ENCODE results near the gene MXRA8. TPM values are rescaled to one million over a fixed set of nuclear protein-coding genes. Genes with fewer than 3 reads are reported as not detected.

The MXRA8 gene
- total and polyA plus RNA-seq, 2 donors (not counting 3 experiments of a cell fraction or from before 2014, with no cell fraction given) = 0.82 to 1.9 TPM

DNA sequence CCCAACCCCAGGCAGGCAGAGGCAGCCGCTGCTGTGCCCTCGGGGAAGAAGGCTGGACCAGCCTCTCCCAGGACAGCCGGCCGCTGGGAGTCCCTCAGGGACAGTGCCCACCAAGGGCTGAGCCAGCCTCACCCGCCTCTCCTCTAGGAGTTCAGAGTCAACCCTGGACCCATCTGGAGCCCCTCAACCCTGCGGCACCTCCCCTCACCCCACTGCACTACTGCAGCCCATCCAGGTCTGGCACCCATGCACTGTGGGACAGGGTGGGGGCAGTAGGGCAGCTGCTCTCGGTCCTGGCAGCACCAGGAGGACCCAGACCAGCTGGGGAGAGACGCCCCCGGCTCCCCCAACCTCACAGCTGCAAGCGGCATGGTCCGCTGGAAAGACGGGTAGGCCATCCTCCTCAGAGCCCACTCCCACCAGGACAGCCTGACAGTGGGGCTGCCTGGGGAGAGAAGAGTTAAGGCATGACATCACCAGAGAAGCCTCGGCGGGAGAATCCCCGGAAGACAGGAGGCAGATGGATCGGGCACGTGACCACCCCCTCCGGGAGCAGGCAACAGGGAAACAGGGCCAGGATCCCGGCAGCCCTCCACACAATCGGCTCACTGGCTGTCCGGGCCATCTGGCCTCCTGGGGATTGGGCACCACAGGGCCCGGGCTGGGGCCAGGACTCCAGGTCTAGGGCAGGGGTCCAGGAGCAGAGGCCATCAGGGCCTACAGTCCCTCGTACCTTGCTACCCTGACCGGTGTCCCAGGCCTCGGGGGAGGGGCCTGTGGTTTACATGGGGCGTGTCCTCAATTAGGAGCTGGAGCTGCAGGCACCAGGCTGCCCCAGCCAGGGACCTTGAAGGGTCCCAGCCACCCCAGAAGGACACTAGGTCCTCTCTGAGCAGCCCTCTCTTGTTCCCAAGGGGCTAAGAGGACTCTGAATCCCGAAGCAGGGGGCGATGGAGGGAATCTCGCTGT is 53.7 kb downstream of the MXRA8 start:
- no peaks in the 10 kb centered on the region for H3K27me3 ChIP-seq (ENCODE audit: control insufficient read depth in 2 of 2, insufficient read depth in 2 of 2, low read length in 2 of 2)
- no peaks in the 10 kb centered on the region for H4K20me1 ChIP-seq (replicated peaks; ENCODE audit: control insufficient read depth, extremely low read depth, insufficient read depth, low read length)
- intact Hi-C loops (cut with micrococcal nuclease) (loop anchor here (5.0 kb wide), 1 partner anchor 182 kb away; no protein-coding TSS in a partner anchor), dilution Hi-C loops (cut with MboI; ENCODE audit: extremely low pct_ligation_motif_present, low sequenced_read_pairs) (no loop called here)
- no peak overlapping the region for H3K4me3 ChIP-seq (replicated peaks in 1 of 3; ENCODE audit: insufficient read depth in 1 of 3, low read depth in 1 of 3, low read length in 3 of 3)
- no peaks in the 10 kb centered on the region for H3K79me2 ChIP-seq (ENCODE audit: control insufficient read depth, insufficient read depth, low read length)
- no peak overlapping the region for H3K4me2 ChIP-seq (ENCODE audit: insufficient read depth, low read length)
- H3K36me3 ChIP-seq (ENCODE audit: control insufficient read depth in 2 of 2, extremely low read depth in 1 of 2, insufficient read depth in 2 of 2, low read length in 2 of 2) = no peaks in the 10 kb centered on the region
- TF ChIP-seq, protein P1, sequence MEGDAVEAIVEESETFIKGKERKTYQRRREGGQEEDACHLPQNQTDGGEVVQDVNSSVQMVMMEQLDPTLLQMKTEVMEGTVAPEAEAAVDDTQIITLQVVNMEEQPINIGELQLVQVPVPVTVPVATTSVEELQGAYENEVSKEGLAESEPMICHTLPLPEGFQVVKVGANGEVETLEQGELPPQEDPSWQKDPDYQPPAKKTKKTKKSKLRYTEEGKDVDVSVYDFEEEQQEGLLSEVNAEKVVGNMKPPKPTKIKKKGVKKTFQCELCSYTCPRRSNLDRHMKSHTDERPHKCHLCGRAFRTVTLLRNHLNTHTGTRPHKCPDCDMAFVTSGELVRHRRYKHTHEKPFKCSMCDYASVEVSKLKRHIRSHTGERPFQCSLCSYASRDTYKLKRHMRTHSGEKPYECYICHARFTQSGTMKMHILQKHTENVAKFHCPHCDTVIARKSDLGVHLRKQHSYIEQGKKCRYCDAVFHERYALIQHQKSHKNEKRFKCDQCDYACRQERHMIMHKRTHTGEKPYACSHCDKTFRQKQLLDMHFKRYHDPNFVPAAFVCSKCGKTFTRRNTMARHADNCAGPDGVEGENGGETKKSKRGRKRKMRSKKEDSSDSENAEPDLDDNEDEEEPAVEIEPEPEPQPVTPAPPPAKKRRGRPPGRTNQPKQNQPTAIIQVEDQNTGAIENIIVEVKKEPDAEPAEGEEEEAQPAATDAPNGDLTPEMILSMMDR (IDR thresholded peaks at IDR 0.05; ENCODE audit: extremely low read depth in 1 of 2, insufficient read depth in 1 of 2, low read depth in 1 of 2, low read length in 2 of 2) = no peak
- TF ChIP-seq EZH2 (IDR thresholded peaks at IDR 0.05; ENCODE audit: borderline replicate concordance, low read depth, low read length, severe bottlenecking) = no peak
- TF ChIP-seq GATA2 (IDR thresholded peaks at IDR 0.05; ENCODE audit: insufficient read depth, insufficient read length, low read depth, low read length) = no peak
- TF ChIP-seq, protein P2, sequence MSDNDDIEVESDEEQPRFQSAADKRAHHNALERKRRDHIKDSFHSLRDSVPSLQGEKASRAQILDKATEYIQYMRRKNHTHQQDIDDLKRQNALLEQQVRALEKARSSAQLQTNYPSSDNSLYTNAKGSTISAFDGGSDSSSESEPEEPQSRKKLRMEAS (IDR thresholded peaks at IDR 0.05; ENCODE audit: insufficient read depth, insufficient read length) = no peak
- no peak for TF ChIP-seq POLR2A (IDR thresholded peaks at IDR 0.05; ENCODE audit: low read depth, low read length)
- no peak for TF ChIP-seq MYC (IDR thresholded peaks at IDR 0.05; ENCODE audit: low read depth, low read length)
- TF ChIP-seq FOS (IDR thresholded peaks at IDR 0.05; ENCODE audit: borderline replicate concordance, insufficient read depth, low read length) = no peak
- no peak for TF ChIP-seq JUN (IDR thresholded peaks at IDR 0.05; ENCODE audit: borderline replicate concordance, insufficient read depth, insufficient read length, low read depth)
- TF ChIP-seq POLR2AphosphoS5 (IDR thresholded peaks at IDR 0.05; ENCODE audit: insufficient read depth, low read depth, low read length) = no peak
- no peak overlapping the region for H3K27ac ChIP-seq (ENCODE audit: insufficient read depth, low read depth, low read length)
- no TSS peak for BruUV-seq (replicated peaks)
- ChIA-PET CTCF (interaction anchor here (0.9 to 1.3 kb wide), 3 partner anchors 14 to 183 kb away, joined by 3 to 6 read pairs (median 6); no protein-coding TSS in a partner anchor), POLR2A (no interaction called here)
- DNase-seq (ENCODE audit: low read depth, low spot score) (no peak), FAIRE-seq (no peak)
- H3K9me3 ChIP-seq (replicated peaks; ENCODE audit: control insufficient read depth, insufficient read depth, low read length) = no peaks in the 10 kb centered on the region
- H3K9me1 ChIP-seq (replicated peaks; ENCODE audit: control insufficient read depth, extremely low read depth, insufficient read depth, low read length) = no peaks in the 10 kb centered on the region
- no peak overlapping the region for H2AFZ ChIP-seq (ENCODE audit: low read depth, low read length)
- H3K9ac ChIP-seq (replicated peaks; ENCODE audit: extremely low read depth, insufficient read depth, low read length) = no peak overlapping the region
- peaks cover 15% of the 10 kb centered on the region for H3K4me1 ChIP-seq (ENCODE audit: control insufficient read depth, extremely low read depth, insufficient read depth, low read length)

Measured in endothelial cell of umbilical vein (primary cell).